Thyroid gland (tissue), 4 donors: ENCODE data around the gene PARD3. TPM values are rescaled to one million over a fixed set of nuclear protein-coding genes. Genes with fewer than 3 reads are reported as not detected.

ENCODE experiments used
- DNase-seq, 2 donors: peaks; one replicate each; pipeline ENCODE4 v3.0.0-alpha.2; 2019
- H3K27ac ChIP-seq, 3 donors: fragments of 200-600 bp; sonication (generic); 1 replicate in 2 of 3; 2 replicates in 1 of 3; pipeline ENCODE4 v1.5.1; 2016 to 2019; ENCODE audit warnings: mild to moderate bottlenecking in 1 of 3, moderate library complexity in 1 of 3
- H3K27me3 ChIP-seq: fragments of 200-600 bp; sonication (generic); one replicate; pipeline ENCODE4 v1.5.1; 2019
- H3K36me3 ChIP-seq, 2 donors: fragments of 200-600 bp; sonication (generic); one replicate each; pipeline ENCODE4 v1.5.1; 2016 to 2019
- H3K4me1 ChIP-seq, 2 donors: fragments of 200-600 bp; sonication (generic); one replicate each; pipeline ENCODE4 v1.5.1; 2017 to 2019
- H3K4me3 ChIP-seq, 3 donors: fragments of 200-600 bp; sonication (generic); replicated peaks in 1 of 3; 1 replicate in 2 of 3; 2 replicates in 1 of 3; pipeline ENCODE4 v1.5.1; 2016; ENCODE audit warnings: mild to moderate bottlenecking in 1 of 3
- H3K9me3 ChIP-seq: fragments of 200-600 bp; sonication (generic); one replicate; pipeline ENCODE4 v1.5.1; 2017
- CTCF ChIP-seq, 6 experiments: fragments of 200-600 bp in 3 of 6; fragments of 450-650 bp in 3 of 6; sonication (generic) in 3 of 6; IDR thresholded peaks; one replicate each; pipeline ENCODE4 v1.5.1; 2016 to 2019; ENCODE audit warnings: antibody characterized with exemption in 6 of 6, mild to moderate bottlenecking in 2 of 6, inconsistent platforms in 1 of 6, moderate library complexity in 1 of 6
- POLR2A ChIP-seq, 2 donors: fragments of 450-650 bp; IDR thresholded peaks; one replicate each; pipeline ENCODE4 v1.6.1; 2017; ENCODE audit warnings: antibody characterized with exemption in 2 of 2, mild to moderate bottlenecking in 2 of 2, moderate library complexity in 1 of 2
- WGBS, 2 donors: methylation state at CpG; one replicate each; pipeline ENCODE4 v1.1.5; 2017; 5-methylcytosine and 5-hydroxymethylcytosine counted together
- intact Hi-C: fragments of 100-400 bp; cut with DNase I; formaldehyde crosslinking; loops from one replicate; pipeline ENCODE4 v1.15.1; 2023
- total RNA-seq, 4 donors: library from RNA; depleted of rRNA; stranded (reverse); fragments of >200 nt; gene quantifications; one replicate each; pipeline ENCODE4 v1.2.3, GENCODE V29; 2016

PARD3 gene
- total RNA-seq, 4 donors from 2014 or later, result 48.6 to 88.4 (median 57.7) TPM

- TF ChIP-seq CTCF (IDR thresholded peaks at IDR 0.05), result no peak
- TF ChIP-seq POLR2A (IDR thresholded peaks at IDR 0.05), result no peak
- WGBS, 2 donors, result 68 to 88% methylated on average over 1 of the region's 1 CpG
- no peaks in the 10 kb centered on the region for H3K27me3 ChIP-seq
- no peaks in the 10 kb centered on the region for H3K9me3 ChIP-seq
- intact Hi-C loops, result no loop called here
- no peak overlapping the region for H3K27ac ChIP-seq
- no peaks in the 10 kb centered on the region for H3K36me3 ChIP-seq
- peaks cover 7 to 25% of the 10 kb centered on the region in 2 donors for H3K4me1 ChIP-seq
- no peak overlapping the region for H3K4me3 ChIP-seq
- no peak for DNase-seq
These were observed 48.9 kb downstream of the PARD3 start for GRCh38 chr10:34766266-34766600.

GRCh38 chr10:34764472-34764946 lies 50.6 kb downstream of the PARD3 start:
- intact Hi-C loops, result no loop called here
- TF ChIP-seq POLR2A (IDR thresholded peaks at IDR 0.05) (no peak), CTCF (IDR thresholded peaks at IDR 0.05) (no peak)
- H3K36me3 ChIP-seq, result no peaks in the 10 kb centered on the region
- no peak overlapping the region for H3K27ac ChIP-seq
- H3K9me3 ChIP-seq, result no peaks in the 10 kb centered on the region
- 86 to 98% methylated on average over 2 of the region's 2 CpGs for WGBS, 2 donors
- no peaks in the 10 kb centered on the region for H3K27me3 ChIP-seq
- H3K4me1 ChIP-seq, result peaks cover 7 to 25% of the 10 kb centered on the region in 2 donors
- no peak for DNase-seq
- no peak overlapping the region for H3K4me3 ChIP-seq

DNA sequence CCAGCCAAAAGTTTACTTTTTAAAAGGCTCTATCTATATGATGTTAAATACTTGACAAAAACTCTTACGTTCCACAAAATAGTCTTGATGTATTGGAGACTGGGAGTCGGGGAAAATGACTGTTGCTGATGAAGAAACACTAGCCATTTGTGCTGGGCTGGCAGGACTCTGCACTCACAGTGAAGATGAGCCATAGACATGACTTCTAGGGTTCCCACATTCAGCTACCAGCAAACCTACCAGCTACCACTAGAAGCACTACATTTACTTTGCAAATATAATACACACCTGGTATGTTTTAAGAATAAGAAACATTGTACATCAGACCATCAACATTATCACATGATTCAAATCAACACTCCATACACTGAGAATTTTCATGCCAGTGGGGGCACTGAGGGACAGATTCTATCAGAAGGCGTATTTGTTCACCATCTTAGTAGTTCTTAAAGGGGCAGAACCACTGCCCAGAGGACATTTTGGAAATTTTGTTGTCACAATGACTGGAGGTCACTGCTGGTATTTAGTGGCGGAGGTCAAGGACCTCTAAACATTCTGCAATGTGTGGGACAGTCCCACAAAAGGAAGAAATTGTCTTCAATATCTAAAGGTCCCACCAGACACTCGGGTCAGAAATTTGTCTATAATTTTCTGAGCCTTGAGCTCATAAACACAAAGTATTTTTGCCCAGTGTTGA lies 52.3 kb downstream of the PARD3 start:
- Histone ChIP-seq H3K36me3 (no peaks in the 10 kb centered on the region), H3K27me3 (no peaks in the 10 kb centered on the region), H3K9me3 (no peaks in the 10 kb centered on the region), H3K4me3 (no peak overlapping the region), H3K4me1 (peaks cover 4 to 22% of the 10 kb centered on the region in 2 donors), H3K27ac (no peak overlapping the region)
- intact Hi-C loops, result no loop called here
- DNase-seq, result no peak
- TF ChIP-seq POLR2A (IDR thresholded peaks at IDR 0.05) (no peak), CTCF (IDR thresholded peaks at IDR 0.05) (no peak)
- 84 to 87% methylated on average over 5 of the region's 5 CpGs for WGBS, 2 donors

GRCh38 chr10:34762156-34762555 lies 52.9 kb downstream of the PARD3 start:
- H3K4me3 ChIP-seq, result no peak overlapping the region
- H3K36me3 ChIP-seq, result no peaks in the 10 kb centered on the region
- H3K4me1 ChIP-seq, result peaks cover 4 to 22% of the 10 kb centered on the region in 2 donors
- no peak for TF ChIP-seq POLR2A (IDR thresholded peaks at IDR 0.05)
- TF ChIP-seq CTCF (IDR thresholded peaks at IDR 0.05), result no peak
- no peaks in the 10 kb centered on the region for H3K9me3 ChIP-seq
- no peak for DNase-seq
- intact Hi-C loops, result no loop called here
- whole genome bisulfite sequencing, 2 donors, result 96 to 97% methylated on average over 3 of the region's 3 CpGs
- no peaks in the 10 kb centered on the region for H3K27me3 ChIP-seq
- H3K27ac ChIP-seq, result no peak overlapping the region

DNA sequence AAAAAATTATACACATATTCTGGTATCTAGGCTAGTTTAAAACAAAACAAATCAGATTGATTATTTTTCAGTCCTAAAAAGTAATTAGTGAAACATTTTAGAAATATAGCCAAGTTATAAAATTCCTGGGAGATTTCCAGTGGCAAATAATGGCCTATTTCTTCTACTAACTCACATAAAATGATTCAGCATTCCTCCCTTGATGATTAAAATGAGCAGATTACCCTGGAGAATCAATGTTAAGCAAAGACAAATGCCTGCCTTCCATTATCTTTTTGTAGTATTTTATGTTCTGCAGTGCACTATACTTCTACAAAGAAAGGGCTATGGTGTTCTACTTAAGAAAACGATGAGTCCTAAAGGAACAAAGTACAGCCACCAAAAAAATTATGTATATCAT lies 53.6 kb downstream of the PARD3 start:
- no peaks in the 10 kb centered on the region for H3K27me3 ChIP-seq
- intact Hi-C loops, result no loop called here
- WGBS, 2 donors, result 83 to 84% methylated on average over 1 of the region's 1 CpG
- no peaks in the 10 kb centered on the region for H3K36me3 ChIP-seq
- no peaks in the 10 kb centered on the region for H3K9me3 ChIP-seq
- H3K27ac ChIP-seq, result no peak overlapping the region
- no peak for DNase-seq
- H3K4me1 ChIP-seq, result peaks cover 4 to 22% of the 10 kb centered on the region in 2 donors
- H3K4me3 ChIP-seq, result no peak overlapping the region
- TF ChIP-seq POLR2A (IDR thresholded peaks at IDR 0.05) (no peak), CTCF (IDR thresholded peaks at IDR 0.05) (no peak)
